HG02759 (cell line): ENCODE data around the gene GRHPR.
A peak's percentile ranks its signal among the peaks of the same experiment; 100 is the strongest.
"Not testable (repeated sequence)": the region's sequence is repeated elsewhere in the genome, so short reads cannot be mapped to it uniquely, and the experiment has no call there.

Experiments used
- ATAC-seq: cut with Tn5 transposase; IDR thresholded peaks from one replicate; pipeline ENCODE4 v1.9.1; 2021; ENCODE audit warnings: mild to moderate bottlenecking, moderate library complexity; ENCODE audit not compliant: unreplicated experiment

Gene GRHPR

GRCh38 chr9:37444890-37445289, 22.4 kb downstream of the GRHPR start:
- ATAC-seq = no peak

DNA sequence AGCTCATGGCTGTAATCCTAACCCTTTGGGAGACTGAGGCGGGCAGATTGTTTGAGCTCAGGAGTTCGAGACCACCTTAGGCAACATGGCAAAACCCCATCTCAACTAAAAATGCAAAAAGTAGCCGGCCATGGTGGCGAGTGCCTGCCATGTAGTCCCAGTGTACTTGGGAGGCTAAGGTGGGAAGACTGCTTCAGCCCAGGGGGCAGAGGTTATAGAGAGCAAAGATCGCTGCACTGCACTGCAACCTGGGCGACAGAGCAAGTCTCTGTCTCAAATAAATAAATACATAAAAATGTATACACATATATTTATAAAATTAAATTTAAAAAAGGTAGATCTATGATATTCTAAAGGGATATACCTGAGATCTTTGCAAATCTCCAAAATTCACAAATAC, 23.3 kb downstream of the GRHPR start:
- no peak for ATAC-seq

DNA sequence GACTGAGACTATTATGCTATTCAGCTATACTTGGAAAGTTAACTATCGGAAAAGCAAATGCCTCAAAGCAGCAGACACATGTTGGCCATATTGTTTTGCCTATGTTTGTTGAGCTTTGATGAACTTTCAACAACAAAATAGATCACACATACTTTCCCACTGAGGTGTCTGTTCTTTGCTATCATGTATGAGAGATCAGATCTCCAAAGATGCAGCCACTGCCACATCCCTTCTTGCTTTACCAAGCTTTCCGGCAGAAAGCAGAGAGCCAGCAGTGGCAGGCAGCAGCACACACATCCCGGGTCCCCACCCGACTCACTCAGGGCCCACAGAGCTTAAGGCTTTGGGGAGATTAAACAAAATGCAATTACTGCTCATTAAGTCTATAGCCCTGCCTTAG, 23.9 kb downstream of the GRHPR start:
- ATAC-seq = no peak

DNA sequence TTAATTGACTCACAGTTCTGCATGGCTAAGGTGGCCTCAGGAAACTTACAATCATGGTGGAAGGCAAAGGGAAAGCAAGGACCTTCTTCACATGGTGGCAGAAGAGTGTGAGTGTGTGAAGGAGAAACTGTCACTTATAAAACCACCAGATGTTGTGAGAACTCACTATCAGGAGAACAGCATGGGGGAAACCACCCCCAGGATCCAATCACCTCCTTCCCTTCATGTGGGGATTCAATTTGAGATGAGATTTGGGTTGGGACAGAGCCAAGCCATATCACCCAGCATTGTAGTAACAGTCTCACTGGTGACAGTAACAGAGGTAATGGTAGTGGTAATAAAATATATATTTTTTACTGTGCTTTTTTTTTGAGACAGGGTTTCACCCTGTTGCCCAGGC, 24.6 kb downstream of the GRHPR start:
- ATAC-seq = no peak

DNA sequence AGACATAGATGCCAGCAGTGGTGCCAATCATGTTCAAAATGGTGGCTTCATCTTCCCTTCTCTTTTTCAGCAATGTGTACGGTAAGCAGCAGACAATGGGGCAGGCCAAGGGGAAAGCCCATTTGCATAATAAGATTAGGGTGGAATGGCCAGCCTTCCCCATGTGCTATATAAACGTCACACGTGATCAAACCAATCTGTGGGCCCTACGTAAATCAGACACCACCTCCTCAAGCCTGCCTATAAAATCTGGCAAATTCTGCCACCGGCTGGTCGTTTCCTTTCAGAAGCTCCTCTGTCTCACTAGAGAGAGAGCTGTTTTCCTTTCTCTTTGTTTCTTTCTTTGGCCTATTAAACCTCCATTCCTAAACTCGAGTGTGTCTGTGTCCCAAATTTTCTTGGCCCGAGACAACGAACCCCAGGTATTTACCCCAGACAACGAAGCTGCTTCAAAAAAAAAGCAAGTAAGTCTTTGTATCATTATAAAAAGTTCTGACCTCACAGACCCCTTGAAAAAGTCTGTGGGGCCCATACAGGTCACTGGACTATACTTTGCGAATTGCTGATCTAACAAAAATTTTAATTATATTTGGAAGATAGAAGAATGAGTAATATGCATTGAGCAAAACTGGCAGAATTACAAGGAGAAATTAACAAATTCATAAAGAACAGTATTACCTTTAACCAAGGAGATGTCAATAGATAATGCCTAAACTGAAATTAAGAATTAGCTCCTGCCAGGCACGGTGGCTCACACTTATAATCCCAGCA, 27.6 kb downstream of the GRHPR start:
- no peak for ATAC-seq

DNA sequence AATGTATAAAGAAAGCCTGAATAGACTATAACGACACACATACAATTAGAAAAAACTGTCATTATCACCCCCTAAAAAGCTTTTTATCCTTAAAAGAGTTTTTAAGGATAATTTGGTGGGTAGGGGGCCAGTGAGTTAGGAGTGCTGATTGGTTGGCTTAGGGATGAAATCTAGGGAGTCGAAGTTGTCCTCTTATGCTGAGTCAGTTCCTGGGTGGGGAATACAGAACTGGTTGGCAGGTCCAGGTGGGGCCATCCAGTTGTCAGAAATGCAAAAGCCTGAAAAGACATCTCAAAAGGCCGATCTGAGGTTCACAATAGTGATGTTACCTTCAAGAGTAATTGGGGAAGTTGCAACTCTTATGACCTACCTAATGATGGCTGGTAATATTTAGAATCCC, 29.1 kb downstream of the GRHPR start:
- ATAC-seq = no peak

DNA sequence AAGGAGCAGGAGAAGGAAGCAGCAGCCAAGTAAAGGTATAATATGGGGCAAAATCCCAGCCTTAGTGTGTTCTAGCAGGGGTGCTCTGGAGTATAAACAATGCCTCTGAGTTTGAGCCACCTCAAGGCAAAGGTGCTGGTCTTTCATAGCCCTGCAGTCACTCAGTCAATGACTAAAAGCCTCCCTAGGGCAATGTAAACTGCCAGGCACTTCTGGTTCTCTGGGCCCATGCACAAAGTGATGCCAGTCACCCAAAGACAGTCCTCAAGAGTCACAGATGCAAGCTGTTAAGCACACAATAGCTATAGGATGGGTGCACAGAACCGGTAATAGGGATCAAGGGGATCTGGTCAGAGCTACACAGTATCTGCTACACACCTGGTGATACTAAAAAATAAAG, 30.1 kb downstream of the GRHPR start:
- ATAC-seq = no peak

- ATAC-seq = no peak
Measured at GRCh38 chr9:37453827-37454226, 31.3 kb downstream of the GRHPR start.

- ATAC-seq = no peak
Measured at GRCh38 chr9:37454238-37454637, 31.7 kb downstream of the GRHPR start.

DNA sequence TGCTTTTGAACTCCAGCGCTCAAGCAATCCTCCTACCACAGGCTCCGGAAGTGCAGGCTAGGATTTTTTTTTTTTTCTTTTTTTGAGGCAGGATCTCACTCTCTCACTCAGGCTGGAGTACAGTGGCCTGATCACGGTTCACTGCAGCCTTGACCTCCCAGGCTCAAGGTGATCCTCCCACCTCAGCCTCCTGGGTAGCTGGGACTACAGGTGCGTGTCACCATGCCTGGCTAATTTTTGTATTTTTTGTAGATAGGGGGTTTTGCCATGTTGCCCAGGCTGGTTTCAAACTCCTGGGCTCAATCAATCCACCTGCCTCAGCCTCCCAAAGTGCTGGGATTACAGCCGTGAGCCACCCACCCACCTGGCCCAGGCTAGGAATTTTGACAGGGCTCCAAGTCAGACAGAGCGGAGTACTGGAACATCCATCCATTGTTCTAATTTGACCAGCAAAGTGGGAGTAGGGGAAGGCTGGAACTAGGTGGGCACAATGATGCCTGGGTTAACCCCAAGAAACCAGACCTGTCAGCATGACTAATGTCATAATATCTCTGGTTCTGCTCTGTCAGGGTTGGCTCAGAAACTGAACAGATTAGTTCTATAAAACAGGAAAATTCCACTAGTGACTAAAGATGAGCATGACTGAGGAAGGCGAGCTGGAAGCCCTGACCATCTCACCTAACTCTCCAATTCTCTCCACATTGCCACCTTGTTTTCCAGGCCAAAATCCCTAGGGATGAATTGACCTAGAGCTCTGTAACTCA, 33.6 kb downstream of the GRHPR start:
- no peak for ATAC-seq

- no peak for ATAC-seq
Measured at GRCh38 chr9:37456817-37457216, 34.3 kb downstream of the GRHPR start.

DNA sequence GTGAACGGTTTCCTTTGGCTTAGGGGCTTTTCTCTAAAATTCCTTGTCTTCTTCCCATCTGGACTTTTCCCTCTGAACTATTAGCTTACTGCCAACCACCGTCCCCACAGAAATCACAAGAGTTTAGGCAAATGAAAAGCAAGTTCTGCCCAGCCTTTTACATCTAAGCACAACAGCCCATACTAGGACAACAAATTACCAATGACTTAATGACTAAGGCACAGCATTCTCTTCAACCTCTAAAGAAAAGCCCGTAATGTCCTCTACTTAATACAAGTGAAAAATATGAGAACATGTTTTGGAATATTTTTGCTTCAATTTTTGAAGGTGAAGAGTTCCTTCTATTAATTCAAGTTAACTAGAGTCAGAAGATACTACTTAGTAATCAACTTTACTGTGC, 41.5 kb downstream of the GRHPR start:
- no peak for ATAC-seq

- ATAC-seq = peak; percentile 42
Measured at GRCh38 chr9:37464426-37465248, 42.1 kb downstream of the GRHPR start.

DNA sequence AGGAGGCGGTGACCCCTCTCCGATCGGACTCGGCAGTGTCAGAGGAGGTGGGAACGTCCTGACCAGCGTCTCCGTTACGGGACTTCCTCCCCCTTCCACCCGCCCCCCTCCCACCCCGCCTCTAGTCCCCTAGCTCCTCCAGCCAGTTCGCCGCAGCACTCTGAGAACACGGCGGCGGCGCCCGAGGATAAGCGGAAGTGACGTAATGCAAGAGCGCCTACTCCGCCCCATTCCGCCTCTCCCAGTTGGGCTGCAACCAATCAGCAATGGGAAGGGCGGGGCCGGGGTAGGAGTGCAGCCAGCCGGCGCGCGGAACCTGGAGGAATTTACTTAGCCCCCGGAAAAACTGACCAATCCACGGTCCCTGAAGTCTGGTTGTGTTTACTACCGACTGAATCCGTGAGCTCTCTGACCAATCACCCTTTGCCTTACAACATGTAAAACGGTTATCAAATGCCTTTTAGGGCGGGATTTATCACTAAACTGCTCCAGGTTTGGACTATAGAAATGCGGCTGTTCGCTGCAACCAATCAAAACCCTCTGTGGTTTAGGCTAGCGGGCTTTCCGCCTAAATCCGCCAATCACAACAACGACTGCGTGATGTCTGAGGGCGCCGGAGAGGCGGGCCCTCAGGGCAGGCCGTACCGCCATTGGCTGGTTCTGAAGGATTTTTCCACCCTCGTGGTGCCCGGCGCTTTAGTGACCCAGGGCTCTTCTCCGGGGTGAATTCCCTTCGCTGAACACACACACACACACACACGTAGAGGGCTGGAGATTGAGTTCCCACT, 42.9 kb downstream of the GRHPR start, which contains the start of gene ZBTB5:
ZBTB5 (minus strand) TSS at position 202 of the 788 bp plus-strand sequence. CDS start 22,899 bp downstream, outside the sequence.
- ATAC-seq = peak; percentile 81

DNA sequence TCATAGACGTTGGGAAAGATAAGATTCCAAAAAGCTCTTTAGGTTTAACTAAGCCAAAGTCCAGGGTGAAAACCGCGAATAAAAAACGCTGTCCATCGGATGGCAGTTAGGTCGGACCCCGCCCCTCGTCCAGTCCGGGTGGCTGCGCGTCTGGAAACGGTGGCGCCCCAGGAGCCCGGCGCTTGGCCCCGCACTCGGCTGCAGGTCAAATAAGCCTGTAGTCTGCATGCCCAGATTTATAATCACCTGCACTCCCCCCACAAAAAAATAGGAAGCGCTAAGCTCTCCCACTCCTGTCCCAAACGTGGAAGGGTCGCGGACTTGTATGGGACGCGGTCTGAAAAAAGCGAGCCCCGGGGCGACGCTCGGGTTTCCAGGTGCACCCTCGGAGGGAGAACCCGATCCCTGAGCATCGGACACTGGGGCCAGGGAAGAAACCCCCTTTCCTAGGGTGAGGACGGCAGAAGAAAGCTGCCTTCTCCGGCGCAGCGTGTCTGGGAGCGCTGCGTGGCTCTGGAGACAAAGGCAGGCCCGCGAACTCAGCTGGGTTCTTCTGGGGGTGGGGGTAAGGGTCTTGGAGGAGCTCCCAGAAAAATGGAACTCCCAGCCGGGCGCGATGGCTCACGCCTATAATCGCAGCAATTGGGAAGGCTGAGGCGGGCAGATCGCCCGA, 43.7 kb downstream of the GRHPR start:
- ATAC-seq = peak; percentile 7

- not testable (repeated sequence) for ATAC-seq
Measured at GRCh38 chr9:37467530-37467929, 45.0 kb downstream of the GRHPR start.

- ATAC-seq = no peak
Measured at GRCh38 chr9:37468620-37469019, 46.1 kb downstream of the GRHPR start.

DNA sequence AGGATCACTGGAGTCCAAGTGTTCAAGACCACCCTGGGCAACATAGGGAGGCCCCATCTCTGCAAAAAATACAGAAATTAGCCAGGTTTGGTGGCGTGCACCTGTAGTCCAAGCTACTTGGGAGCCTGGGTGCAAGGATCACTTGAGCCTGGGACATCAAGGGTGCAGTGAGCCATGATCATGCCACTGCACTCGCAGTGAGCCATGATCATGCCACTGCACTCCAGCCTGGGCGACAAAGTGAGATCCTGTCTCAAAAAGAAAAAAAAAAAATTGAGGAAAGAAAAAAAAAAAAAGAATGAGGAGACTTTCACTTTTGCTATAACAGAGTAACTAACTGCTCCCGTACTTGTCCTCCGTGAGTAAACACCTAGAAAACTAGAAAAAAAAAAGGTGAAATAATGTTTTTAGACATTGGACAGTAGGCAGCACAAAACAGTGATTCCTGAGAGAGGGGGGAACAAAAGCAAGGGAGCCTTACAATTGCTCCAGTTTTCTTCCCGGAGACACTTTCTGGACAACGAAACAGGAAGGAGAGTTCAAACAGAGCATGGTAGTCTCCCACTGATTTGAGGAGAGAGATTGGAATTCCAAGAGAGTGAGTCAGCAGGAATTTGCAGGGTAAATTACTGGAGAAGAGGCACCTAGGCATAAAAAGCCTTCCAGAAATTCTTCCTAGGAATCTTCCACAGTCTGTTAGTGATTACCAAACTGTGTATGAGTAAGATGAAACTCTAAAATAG, 49.6 kb downstream of the GRHPR start:
- no peak for ATAC-seq

- ATAC-seq = not testable (repeated sequence)
Measured at GRCh38 chr9:37473982-37474381, 51.5 kb downstream of the GRHPR start.
